ENCODE results near the gene HAO2.

Gene HAO2

DNA sequence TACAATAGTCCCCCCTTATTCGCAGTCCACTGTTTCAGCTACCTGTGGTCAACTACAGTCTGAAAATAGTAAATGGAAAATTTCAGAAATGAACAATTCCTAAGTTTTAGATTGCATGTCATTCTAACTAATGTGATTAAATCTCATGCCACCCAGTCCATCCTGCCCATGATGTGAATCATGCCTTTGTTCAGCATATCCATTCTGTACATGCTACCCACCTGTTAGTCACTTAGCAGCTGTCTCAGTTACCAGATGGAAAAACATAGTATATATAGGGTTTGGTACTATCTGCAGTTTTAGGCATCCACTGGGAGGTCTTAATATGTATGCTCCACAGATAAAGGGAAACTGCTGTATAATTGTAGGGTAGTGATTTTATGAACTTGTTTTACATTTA lies 16.6 kb upstream of the HAO2 start:
- TF ChIP-seq, protein P1, sequence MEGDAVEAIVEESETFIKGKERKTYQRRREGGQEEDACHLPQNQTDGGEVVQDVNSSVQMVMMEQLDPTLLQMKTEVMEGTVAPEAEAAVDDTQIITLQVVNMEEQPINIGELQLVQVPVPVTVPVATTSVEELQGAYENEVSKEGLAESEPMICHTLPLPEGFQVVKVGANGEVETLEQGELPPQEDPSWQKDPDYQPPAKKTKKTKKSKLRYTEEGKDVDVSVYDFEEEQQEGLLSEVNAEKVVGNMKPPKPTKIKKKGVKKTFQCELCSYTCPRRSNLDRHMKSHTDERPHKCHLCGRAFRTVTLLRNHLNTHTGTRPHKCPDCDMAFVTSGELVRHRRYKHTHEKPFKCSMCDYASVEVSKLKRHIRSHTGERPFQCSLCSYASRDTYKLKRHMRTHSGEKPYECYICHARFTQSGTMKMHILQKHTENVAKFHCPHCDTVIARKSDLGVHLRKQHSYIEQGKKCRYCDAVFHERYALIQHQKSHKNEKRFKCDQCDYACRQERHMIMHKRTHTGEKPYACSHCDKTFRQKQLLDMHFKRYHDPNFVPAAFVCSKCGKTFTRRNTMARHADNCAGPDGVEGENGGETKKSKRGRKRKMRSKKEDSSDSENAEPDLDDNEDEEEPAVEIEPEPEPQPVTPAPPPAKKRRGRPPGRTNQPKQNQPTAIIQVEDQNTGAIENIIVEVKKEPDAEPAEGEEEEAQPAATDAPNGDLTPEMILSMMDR (IDR thresholded peaks at IDR 0.05) = no peak

DNA sequence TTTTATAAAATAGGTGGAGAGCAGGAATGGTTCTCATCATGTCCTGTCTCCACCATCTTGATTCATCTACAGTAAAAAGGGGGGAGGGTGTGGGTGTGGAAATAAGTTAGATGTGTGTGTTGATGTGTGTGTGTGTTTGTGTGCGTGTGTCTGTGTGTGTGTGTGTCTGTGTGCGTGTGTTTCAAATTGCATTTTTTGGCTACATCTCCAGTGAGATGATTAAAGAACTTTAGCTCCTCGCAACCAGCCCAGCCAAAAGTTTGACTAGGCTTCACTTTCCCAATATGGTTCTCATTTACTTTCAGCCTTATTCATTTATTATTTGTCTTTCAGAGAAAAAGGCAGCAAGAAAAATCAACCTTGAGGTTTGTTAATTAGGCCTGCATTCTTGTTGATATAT lies 14.7 kb upstream of the HAO2 start:
- TF ChIP-seq, protein P1 (IDR thresholded peaks at IDR 0.05) = no peak

DNA sequence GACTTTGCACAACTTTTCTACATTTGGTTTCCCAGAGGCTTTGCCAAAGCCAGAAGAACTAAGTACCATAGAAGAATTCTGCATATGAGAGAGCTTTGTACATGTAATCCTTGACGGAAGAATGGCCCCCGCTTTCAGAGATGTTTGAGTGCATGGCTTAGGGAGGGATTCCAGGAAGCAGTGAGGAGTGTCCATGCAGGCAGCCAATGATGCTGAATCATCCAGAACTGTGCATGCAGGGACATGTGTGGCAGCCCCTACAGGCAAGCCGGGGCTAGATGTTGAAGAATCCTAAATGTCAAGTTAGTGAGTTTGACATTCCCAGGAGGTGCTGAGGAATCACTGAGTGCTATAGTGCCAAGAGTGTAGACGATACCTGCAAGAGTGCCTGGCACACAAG lies 9.9 kb upstream of the HAO2 start:
- TF ChIP-seq, protein P1 (IDR thresholded peaks at IDR 0.05) = no peak

DNA sequence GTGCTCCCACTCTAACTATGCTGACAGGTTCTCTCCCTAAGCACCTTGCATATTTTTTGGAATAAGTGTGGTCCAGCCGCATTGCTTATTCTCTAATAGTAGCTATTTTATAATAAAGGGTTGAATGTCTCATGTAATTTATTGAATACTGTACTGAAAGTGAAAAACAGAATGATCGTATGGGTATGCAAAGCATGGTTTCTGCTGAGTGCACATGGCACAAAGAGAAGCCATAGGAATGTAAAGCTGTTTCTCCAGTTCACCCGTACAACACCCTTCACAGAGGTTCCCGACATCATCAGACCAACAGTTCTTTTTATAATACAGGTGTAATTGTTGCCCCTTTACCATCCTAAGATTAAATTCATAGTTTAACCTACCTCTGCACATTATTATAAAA lies 8.9 kb upstream of the HAO2 start:
- TF ChIP-seq, protein P1 (IDR thresholded peaks at IDR 0.05) = no peak

DNA sequence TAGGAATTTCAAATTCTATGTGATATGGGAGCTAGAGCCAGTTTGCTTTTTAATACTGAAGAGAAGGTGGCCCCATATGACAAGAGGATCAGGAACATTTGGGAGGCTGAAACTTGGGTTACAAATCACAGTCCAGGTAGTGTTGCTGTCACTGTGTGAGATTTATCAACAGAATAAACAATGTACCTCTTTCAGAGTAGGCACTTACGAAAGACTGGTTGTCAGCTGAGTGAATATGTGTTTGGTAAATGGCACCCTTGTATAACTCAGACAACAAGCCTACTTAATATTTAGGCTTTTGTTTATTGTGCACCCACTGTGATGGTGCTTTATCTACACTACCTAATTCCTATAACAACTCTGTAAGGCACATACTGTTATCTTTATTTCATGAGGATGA lies 7.4 kb upstream of the HAO2 start:
- TF ChIP-seq, protein P1 (IDR thresholded peaks at IDR 0.05) = no peak

DNA sequence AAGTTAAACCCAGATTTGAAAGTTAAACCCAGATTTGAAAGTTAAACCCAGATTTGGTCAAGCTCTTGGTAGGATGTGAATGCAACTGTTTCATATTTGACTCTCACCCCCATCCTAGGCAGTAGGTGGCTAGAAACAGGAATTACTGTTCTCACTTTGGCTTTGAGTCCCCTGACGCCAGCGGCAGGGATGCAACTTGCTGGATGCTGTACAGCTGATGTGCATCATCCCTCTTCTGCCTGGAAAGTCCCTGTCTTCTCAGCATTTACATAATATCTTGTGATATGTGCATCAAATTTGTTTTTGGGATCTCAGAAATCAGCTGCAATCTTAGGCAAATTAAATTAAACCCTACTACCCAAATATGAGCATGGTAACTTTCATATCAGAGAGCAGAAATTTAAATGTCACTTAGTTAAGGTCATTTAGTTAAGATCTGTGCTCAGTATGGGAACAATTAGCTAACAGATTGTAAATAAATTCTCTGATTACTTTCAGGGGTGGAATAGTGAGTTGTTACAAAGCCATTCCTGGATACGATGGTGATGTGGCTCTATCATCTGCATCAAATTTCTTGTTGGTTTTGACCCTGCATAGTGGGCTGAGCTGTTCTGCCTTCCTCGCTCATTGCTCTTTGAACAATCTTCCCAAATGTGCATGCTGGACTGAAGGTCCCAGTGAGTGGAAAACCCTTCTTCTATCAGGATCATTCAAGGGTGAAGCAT lies 6.8 kb upstream of the HAO2 start:
- TF ChIP-seq, protein P1 (IDR thresholded peaks at IDR 0.05) = no peak

DNA sequence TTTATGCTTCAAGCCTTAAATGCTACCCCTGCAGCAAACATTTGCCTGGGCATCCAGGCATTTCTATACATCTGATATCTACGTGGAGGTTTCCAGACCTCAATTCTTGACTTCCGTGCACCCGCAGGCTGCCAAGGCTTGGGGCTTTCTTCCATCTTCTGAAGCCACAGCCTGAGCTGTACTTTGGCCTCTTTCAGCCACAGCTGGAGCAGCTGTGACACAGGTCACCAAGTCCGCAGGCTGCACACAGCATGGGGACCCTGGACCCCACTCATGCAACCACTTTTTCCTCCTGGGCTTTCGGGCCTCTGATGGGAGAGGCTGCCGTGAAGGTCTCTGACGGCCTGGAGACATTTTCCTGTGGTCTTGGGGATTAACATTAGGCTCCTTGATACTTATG lies 5.4 kb upstream of the HAO2 start:
- TF ChIP-seq, protein P1 (IDR thresholded peaks at IDR 0.05) = no peak

DNA sequence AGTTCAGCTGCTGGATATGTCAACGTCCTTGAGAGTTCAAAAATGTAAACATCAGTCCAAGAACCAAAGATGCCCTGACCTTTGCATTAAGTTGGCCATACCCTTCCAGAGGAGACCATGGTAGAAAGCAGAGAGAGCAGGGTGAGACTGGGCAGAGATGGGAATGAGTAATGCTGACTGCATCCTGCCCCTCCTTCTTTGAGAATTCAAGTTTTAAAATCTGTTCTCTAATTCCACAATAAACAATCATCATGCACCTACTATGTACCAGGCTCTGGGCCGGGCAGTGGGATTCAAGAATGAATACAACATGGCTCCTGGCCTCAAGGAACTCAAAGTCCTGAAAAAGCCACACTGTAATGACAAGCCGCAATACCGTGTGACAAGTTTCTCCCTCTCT lies 3.9 kb upstream of the HAO2 start:
- TF ChIP-seq, protein P1 (IDR thresholded peaks at IDR 0.05) = no peak

Data from LNCAP (cell line).